NOMO-1 (cell line): ENCODE results near the gene CSNK1G1.
"Not testable (repeated sequence)": the region's sequence is repeated elsewhere in the genome, so short reads cannot be mapped to it uniquely, and the experiment has no call there.

Source experiments
- DNase-seq, 2 experiments: peaks; one replicate each; lab custom pipeline; 2025; ENCODE audit not compliant: unreplicated experiment in 2 of 2; lab: John Stamatoyannopoulos, UW

The CSNK1G1 gene

GRCh38 chr15:64351265-64351664 lies 4.7 kb downstream of the CSNK1G1 start:
- no peak for DNase-seq

- DNase-seq = no peak
Measured at GRCh38 chr15:64349375-64349774, 6.6 kb downstream of the CSNK1G1 start.

GRCh38 chr15:64348455-64348854 lies 7.5 kb downstream of the CSNK1G1 start:
- DNase-seq = no peak

- not testable (repeated sequence) for DNase-seq
Measured at GRCh38 chr15:64346242-64346641, 9.7 kb downstream of the CSNK1G1 start.

GRCh38 chr15:64344651-64345294 lies 11.2 kb downstream of the CSNK1G1 start:
- no peak for DNase-seq

GRCh38 chr15:64343841-64344240 lies 12.1 kb downstream of the CSNK1G1 start:
- DNase-seq = no peak

- no peak for DNase-seq
Measured at GRCh38 chr15:64343222-64343621, 12.8 kb downstream of the CSNK1G1 start.

GRCh38 chr15:64341961-64342360 lies 14.0 kb downstream of the CSNK1G1 start:
- no peak for DNase-seq

GRCh38 chr15:64340355-64340754 lies 15.6 kb downstream of the CSNK1G1 start:
- no peak for DNase-seq

GRCh38 chr15:64337761-64338160 lies 18.2 kb downstream of the CSNK1G1 start:
- no peak for DNase-seq

- DNase-seq = no peak
Measured at GRCh38 chr15:64333986-64334929, 21.7 kb downstream of the CSNK1G1 start.

- DNase-seq = no peak
Measured at GRCh38 chr15:64333516-64333915, 22.5 kb downstream of the CSNK1G1 start.

- DNase-seq = not testable (repeated sequence)
Measured at GRCh38 chr15:64331668-64332067, 24.3 kb downstream of the CSNK1G1 start.

GRCh38 chr15:64326975-64327374 lies 29.0 kb downstream of the CSNK1G1 start:
- not testable (repeated sequence) for DNase-seq

- DNase-seq = not testable (repeated sequence)
Measured at GRCh38 chr15:64326458-64326857, 29.5 kb downstream of the CSNK1G1 start.

GRCh38 chr15:64324165-64324877 lies 31.7 kb downstream of the CSNK1G1 start:
- DNase-seq = no peak

- no peak for DNase-seq
Measured at GRCh38 chr15:64315216-64315615, 40.8 kb downstream of the CSNK1G1 start.

- DNase-seq = no peak
Measured at GRCh38 chr15:64314456-64314855, 41.5 kb downstream of the CSNK1G1 start.

- no peak for DNase-seq
Measured at GRCh38 chr15:64311566-64311965, 44.4 kb downstream of the CSNK1G1 start.

- DNase-seq = no peak
Measured at GRCh38 chr15:64310036-64310435, 45.9 kb downstream of the CSNK1G1 start.

- no peak for DNase-seq
Measured at GRCh38 chr15:64305261-64305660, 50.7 kb downstream of the CSNK1G1 start.
